Measurements from ENCODE around the gene ARSI. TPM values are rescaled to one million over a fixed set of nuclear protein-coding genes. Genes with fewer than 3 reads are reported as not detected.
"Not testable (repeated sequence)": the region's sequence is repeated elsewhere in the genome, so short reads cannot be mapped to it uniquely, and the experiment has no call there.

Gene ARSI
- total and polyA plus RNA-seq, 7 experiments from 2014 or later: 1.6 TPM; not detected in 6

DNA sequence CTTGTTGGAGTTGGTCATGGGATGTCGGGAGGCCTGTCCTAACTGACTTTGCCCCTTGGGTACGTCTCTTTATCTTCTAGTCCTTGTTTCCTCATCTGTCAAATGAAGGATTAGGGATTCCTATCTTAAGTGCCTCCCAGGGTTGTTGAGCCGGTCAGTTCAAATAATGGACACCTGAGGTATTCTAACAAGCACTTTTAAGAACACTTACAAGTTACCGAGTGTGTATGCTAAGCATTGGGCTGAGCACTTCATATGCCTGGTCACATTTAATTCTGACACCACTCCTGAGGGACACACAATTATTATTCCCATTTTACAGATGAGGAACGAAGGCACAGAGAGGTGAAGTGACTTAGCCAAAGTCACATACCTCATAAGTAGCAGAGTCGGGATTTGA, 50.2 kb downstream of the ARSI start:
- no peak overlapping the region for H3K4me3 ChIP-seq (ENCODE audit: low read length)
- no peaks in the 10 kb centered on the region for H3K27me3 ChIP-seq (ENCODE audit: control insufficient read depth in 2 of 2, insufficient read depth in 2 of 2, low read length in 2 of 2)
- H3K4me1 ChIP-seq (ENCODE audit: control insufficient read depth in 2 of 2, insufficient read depth in 2 of 2, low read length in 2 of 2): no peaks in the 10 kb centered on the region
- intact Hi-C loops (cut with micrococcal nuclease): no loop called here
- Mint-ChIP-seq H3K4me3 (no peak overlapping the region), H3K9me3 (no peaks in the 10 kb centered on the region), H3K27me3 (peaks cover 0 to 7% (median 0%) of the 10 kb centered on the region in 5 donors), H3K36me3 (no peaks in the 10 kb centered on the region), H3K4me1 (no peaks in the 10 kb centered on the region), H3K27ac (no peak overlapping the region)
- no peaks in the 10 kb centered on the region for H3K36me3 ChIP-seq (ENCODE audit: control insufficient read depth in 2 of 3, insufficient read depth in 3 of 3, low read length in 3 of 3)
- ATAC-seq (no peak), DNase-seq (no peak)
- no peak overlapping the region for H3K27ac ChIP-seq (ENCODE audit: low read depth, low read length)
- ChIA-PET POLR2A (no interaction called here), CTCF (no interaction called here)
- no peaks in the 10 kb centered on the region for H3K9me3 ChIP-seq (ENCODE audit: control insufficient read depth in 2 of 3, low read length in 3 of 3)

- Histone ChIP-seq H3K27me3 (ENCODE audit: control insufficient read depth in 2 of 2, insufficient read depth in 2 of 2, low read length in 2 of 2) (no peaks in the 10 kb centered on the region), H3K36me3 (ENCODE audit: control insufficient read depth in 2 of 3, insufficient read depth in 3 of 3, low read length in 3 of 3) (no peaks in the 10 kb centered on the region), H3K4me3 (ENCODE audit: low read length) (no peak overlapping the region), H3K27ac (ENCODE audit: low read depth, low read length) (no peak overlapping the region), H3K9me3 (ENCODE audit: control insufficient read depth in 2 of 3, low read length in 3 of 3) (no peaks in the 10 kb centered on the region), H3K4me1 (ENCODE audit: control insufficient read depth in 2 of 2, insufficient read depth in 2 of 2, low read length in 2 of 2) (no peaks in the 10 kb centered on the region)
- ATAC-seq: no peak
- Mint-ChIP-seq H3K4me3 (no peak overlapping the region), H3K4me1 (no peaks in the 10 kb centered on the region), H3K27ac (no peak overlapping the region), H3K27me3 (peaks cover 0 to 7% (median 0%) of the 10 kb centered on the region in 5 donors), H3K9me3 (no peaks in the 10 kb centered on the region), H3K36me3 (no peaks in the 10 kb centered on the region)
- no peak for DNase-seq
- ChIA-PET CTCF (interaction anchor here (1.1 kb wide), 1 partner anchor 17 kb away, joined by 3 read pairs; no protein-coding TSS in a partner anchor), POLR2A (no interaction called here)
- intact Hi-C loops (cut with micrococcal nuclease): no loop called here
Observed at GRCh38 chr5:150251504-150251903, 51.2 kb downstream of the ARSI start.

DNA sequence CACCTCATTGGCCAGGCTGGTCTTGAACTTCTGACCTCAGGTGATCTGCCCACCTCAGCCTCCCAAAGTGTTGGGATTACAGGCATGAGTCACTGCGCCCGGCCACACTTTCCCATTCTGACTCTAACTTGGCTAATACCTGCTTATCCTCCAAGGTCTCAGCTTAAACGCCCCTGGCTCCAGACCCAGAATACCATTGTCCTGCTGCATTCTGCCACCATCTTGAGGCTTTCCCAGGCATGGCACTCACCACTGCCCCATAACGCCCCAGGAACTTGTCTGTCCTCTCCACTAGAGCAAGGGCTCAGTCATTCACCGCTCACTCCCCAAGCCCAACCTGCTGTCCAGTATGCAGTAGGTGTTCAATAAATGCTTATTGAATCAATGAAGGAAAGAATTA, 53.0 kb downstream of the ARSI start:
- CTCF ChIA-PET: no interaction called here
- Histone ChIP-seq H3K4me3 (ENCODE audit: low read length) (no peak overlapping the region), H3K36me3 (ENCODE audit: control insufficient read depth in 2 of 3, insufficient read depth in 3 of 3, low read length in 3 of 3) (no peaks in the 10 kb centered on the region), H3K27ac (ENCODE audit: low read depth, low read length) (no peak overlapping the region), H3K27me3 (ENCODE audit: control insufficient read depth in 2 of 2, insufficient read depth in 2 of 2, low read length in 2 of 2) (no peaks in the 10 kb centered on the region), H3K9me3 (ENCODE audit: control insufficient read depth in 2 of 3, low read length in 3 of 3) (no peaks in the 10 kb centered on the region), H3K4me1 (ENCODE audit: control insufficient read depth in 2 of 2, insufficient read depth in 2 of 2, low read length in 2 of 2) (no peaks in the 10 kb centered on the region)
- no peak overlapping the region for H3K4me3 Mint-ChIP-seq
- intact Hi-C loops (cut with micrococcal nuclease): no loop called here
- ATAC-seq: no peak
- H3K36me3 Mint-ChIP-seq: no peaks in the 10 kb centered on the region
- H3K4me1 Mint-ChIP-seq: no peaks in the 10 kb centered on the region
- peaks cover 0 to 7% (median 0%) of the 10 kb centered on the region in 5 donors for H3K27me3 Mint-ChIP-seq
- POLR2A ChIA-PET: no interaction called here
- H3K9me3 Mint-ChIP-seq: no peaks in the 10 kb centered on the region
- no peak for DNase-seq
- H3K27ac Mint-ChIP-seq: no peak overlapping the region

DNA sequence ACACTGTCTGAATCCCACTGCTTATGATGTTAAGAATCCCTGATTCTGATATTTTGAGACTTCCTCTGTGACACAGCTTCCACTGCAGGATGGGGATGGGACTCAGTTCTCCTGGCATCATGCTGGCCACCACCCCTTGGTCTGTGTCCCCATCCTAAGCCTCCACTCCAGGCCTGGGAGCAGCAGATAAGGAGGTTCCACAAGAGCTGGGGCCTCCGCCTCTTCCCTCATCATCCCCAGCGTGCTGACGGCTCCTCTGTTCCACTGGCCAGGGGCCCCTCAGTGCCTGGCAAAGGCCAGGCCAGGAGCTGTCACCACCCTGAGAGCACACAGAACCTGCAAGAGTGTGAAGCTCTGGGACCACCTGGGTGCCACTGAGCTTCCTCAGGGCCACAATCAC, 53.8 kb downstream of the ARSI start:
- no peak for ATAC-seq

DNA sequence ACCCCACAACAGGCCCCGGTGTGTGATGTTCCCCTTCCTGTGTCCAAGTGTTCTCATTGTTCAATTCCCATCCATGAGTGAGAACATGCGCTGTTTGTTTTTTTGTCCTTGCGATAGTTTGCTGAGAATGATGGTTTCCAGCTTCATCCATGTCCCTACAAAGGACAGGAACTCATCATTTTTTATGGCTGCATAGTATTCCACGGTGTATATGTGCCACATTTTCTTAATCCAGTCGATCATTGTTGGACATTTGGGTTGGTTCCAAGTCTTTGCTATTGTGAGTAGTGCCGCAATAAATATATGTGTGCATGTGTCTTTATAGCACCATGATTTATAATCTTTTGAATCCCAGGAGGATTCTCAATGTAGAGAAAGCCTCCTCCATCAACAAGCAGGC, 54.2 kb downstream of the ARSI start:
- CTCF ChIA-PET: interaction anchor here (0.6 kb wide), 1 partner anchor 11 kb away, joined by 3 read pairs; no protein-coding TSS in a partner anchor
- H3K36me3 Mint-ChIP-seq; H3K27ac ChIP-seq (ENCODE audit: low read depth, low read length); intact Hi-C loops (cut with micrococcal nuclease); H3K27me3 Mint-ChIP-seq; H3K4me3 ChIP-seq (ENCODE audit: low read length); DNase-seq; H3K4me1 ChIP-seq (ENCODE audit: control insufficient read depth in 2 of 2, insufficient read depth in 2 of 2, low read length in 2 of 2); H3K9me3 Mint-ChIP-seq; H3K9me3 ChIP-seq (ENCODE audit: control insufficient read depth in 2 of 3, low read length in 3 of 3); H3K27ac Mint-ChIP-seq; H3K4me3 Mint-ChIP-seq; POLR2A ChIA-PET; H3K36me3 ChIP-seq (ENCODE audit: control insufficient read depth in 2 of 3, insufficient read depth in 3 of 3, low read length in 3 of 3); H3K4me1 Mint-ChIP-seq; H3K27me3 ChIP-seq (ENCODE audit: control insufficient read depth in 2 of 2, insufficient read depth in 2 of 2, low read length in 2 of 2); ATAC-seq: not testable (repeated sequence)

More for the DNA sequence above, 53.8 kb downstream of the ARSI start:
- Histone ChIP-seq H3K4me1 (ENCODE audit: control insufficient read depth in 2 of 2, insufficient read depth in 2 of 2, low read length in 2 of 2) (no peaks in the 10 kb centered on the region), H3K36me3 (ENCODE audit: control insufficient read depth in 2 of 3, insufficient read depth in 3 of 3, low read length in 3 of 3) (no peaks in the 10 kb centered on the region), H3K27me3 (ENCODE audit: control insufficient read depth in 2 of 2, insufficient read depth in 2 of 2, low read length in 2 of 2) (no peaks in the 10 kb centered on the region), H3K4me3 (ENCODE audit: low read length) (no peak overlapping the region), H3K9me3 (ENCODE audit: control insufficient read depth in 2 of 3, low read length in 3 of 3) (no peaks in the 10 kb centered on the region), H3K27ac (ENCODE audit: low read depth, low read length) (no peak overlapping the region)
- ChIA-PET CTCF (interaction anchor here (0.6 kb wide), 1 partner anchor 11 kb away, joined by 3 read pairs; no protein-coding TSS in a partner anchor), POLR2A (no interaction called here)
- H3K27ac Mint-ChIP-seq: no peak overlapping the region
- H3K4me1 Mint-ChIP-seq: no peaks in the 10 kb centered on the region
- H3K27me3 Mint-ChIP-seq: peaks cover 0 to 7% (median 0%) of the 10 kb centered on the region in 5 donors
- intact Hi-C loops (cut with micrococcal nuclease): no loop called here
- no peak overlapping the region for H3K4me3 Mint-ChIP-seq
- no peaks in the 10 kb centered on the region for H3K36me3 Mint-ChIP-seq
- no peak for DNase-seq
- no peaks in the 10 kb centered on the region for H3K9me3 Mint-ChIP-seq

GRCh38 chr5:150247726-150248125, 55.0 kb downstream of the ARSI start:
- Mint-ChIP-seq H3K4me1 (no peaks in the 10 kb centered on the region), H3K36me3 (no peaks in the 10 kb centered on the region)

DNA sequence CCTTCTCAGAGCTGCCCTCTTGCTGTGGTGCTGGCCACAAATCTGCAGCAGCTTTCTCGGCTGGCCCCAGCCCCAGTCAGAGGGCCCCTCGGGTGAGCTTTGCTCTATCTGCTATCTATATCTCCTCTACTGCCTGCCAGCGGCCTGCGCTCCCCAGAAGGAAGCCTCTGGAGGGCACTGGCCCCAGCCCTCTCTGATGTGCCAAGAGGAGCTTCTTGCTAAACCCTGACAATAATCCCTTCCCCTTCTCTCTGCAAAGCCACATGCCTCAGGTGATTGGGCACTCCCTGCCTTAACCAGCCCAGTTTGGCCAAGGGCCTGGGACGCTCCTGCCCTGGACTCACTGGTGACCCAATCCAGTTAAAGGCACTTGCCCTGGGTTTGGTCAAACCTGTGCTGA, 55.9 kb downstream of the ARSI start:
- intact Hi-C loops (cut with micrococcal nuclease): no loop called here
- CTCF ChIA-PET: no interaction called here

More at GRCh38 chr5:150247726-150248125, 55.0 kb downstream of the ARSI start:
- Histone ChIP-seq H3K9me3 (ENCODE audit: control insufficient read depth in 2 of 3, low read length in 3 of 3) (no peaks in the 10 kb centered on the region), H3K4me3 (ENCODE audit: low read length) (no peak overlapping the region), H3K36me3 (ENCODE audit: control insufficient read depth in 2 of 3, insufficient read depth in 3 of 3, low read length in 3 of 3) (no peaks in the 10 kb centered on the region), H3K27ac (ENCODE audit: low read depth, low read length) (no peak overlapping the region), H3K4me1 (ENCODE audit: control insufficient read depth in 2 of 2, insufficient read depth in 2 of 2, low read length in 2 of 2) (no peaks in the 10 kb centered on the region), H3K27me3 (ENCODE audit: control insufficient read depth in 2 of 2, insufficient read depth in 2 of 2, low read length in 2 of 2) (no peaks in the 10 kb centered on the region)
- CTCF ChIA-PET: interaction anchor here (0.6 kb wide), 1 partner anchor 29 kb away, joined by 3 read pairs; no protein-coding TSS in a partner anchor
- no peak overlapping the region for H3K4me3 Mint-ChIP-seq
- H3K27ac Mint-ChIP-seq: no peak overlapping the region
- ATAC-seq (no peak), DNase-seq (no peak)
- H3K27me3 Mint-ChIP-seq: peaks cover 0 to 7% (median 0%) of the 10 kb centered on the region in 5 donors
- no peaks in the 10 kb centered on the region for H3K9me3 Mint-ChIP-seq
- intact Hi-C loops (cut with micrococcal nuclease): no loop called here
- POLR2A ChIA-PET: no interaction called here

More for the DNA sequence above, 55.9 kb downstream of the ARSI start:
- no peaks in the 10 kb centered on the region for H3K36me3 Mint-ChIP-seq
- H3K4me1 ChIP-seq (ENCODE audit: control insufficient read depth in 2 of 2, insufficient read depth in 2 of 2, low read length in 2 of 2): no peaks in the 10 kb centered on the region
- no peaks in the 10 kb centered on the region for H3K9me3 ChIP-seq (ENCODE audit: control insufficient read depth in 2 of 3, low read length in 3 of 3)
- no peak overlapping the region for H3K27ac Mint-ChIP-seq
- H3K4me3 Mint-ChIP-seq: no peak overlapping the region
- POLR2A ChIA-PET: no interaction called here
- H3K4me1 Mint-ChIP-seq: no peaks in the 10 kb centered on the region
- ATAC-seq (no peak), DNase-seq (no peak)
- H3K27ac ChIP-seq (ENCODE audit: low read depth, low read length): no peak overlapping the region
- H3K36me3 ChIP-seq (ENCODE audit: control insufficient read depth in 2 of 3, insufficient read depth in 3 of 3, low read length in 3 of 3): no peaks in the 10 kb centered on the region
- H3K4me3 ChIP-seq (ENCODE audit: low read length): no peak overlapping the region
- no peaks in the 10 kb centered on the region for H3K27me3 ChIP-seq (ENCODE audit: control insufficient read depth in 2 of 2, insufficient read depth in 2 of 2, low read length in 2 of 2)
- peaks cover 0 to 7% (median 0%) of the 10 kb centered on the region in 5 donors for H3K27me3 Mint-ChIP-seq
- no peaks in the 10 kb centered on the region for H3K9me3 Mint-ChIP-seq
